ENCODE results near the gene TAGLN3. TPM values are rescaled to one million over a fixed set of nuclear protein-coding genes. Genes with fewer than 3 reads are reported as not detected.

The TAGLN3 gene
- polyA plus RNA-seq, 6 donors from 2014 or later, result not detected

DNA sequence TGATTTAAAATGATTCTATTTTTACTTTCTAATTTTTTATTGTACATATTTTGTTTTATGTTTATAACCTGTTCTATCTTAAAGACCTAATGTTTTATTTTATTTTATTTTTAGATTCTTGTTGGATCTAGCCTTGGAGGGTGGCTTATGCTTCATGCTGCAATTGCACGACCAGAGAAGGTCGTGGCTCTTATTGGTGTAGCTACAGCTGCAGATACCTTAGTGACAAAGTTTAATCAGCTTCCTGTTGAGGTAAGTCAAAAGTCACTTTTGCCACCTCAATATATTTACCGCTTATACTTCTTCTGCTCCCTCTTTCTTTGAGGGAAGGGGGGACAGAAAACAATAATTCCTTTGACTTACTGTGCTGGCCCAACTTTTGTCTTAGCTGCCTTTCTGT, 11.9 kb upstream of the TAGLN3 start:
- Mint-ChIP-seq H3K36me3 (peaks cover 15 to 18% of the 10 kb centered on the region in 2 donors), H3K9me3 (no peaks in the 10 kb centered on the region), H3K27me3 (no peaks in the 10 kb centered on the region), H3K27ac (peak overlapping the region in 3 of 6 donors; percentile 10 to 86 (median 80)), H3K4me3 (no peak overlapping the region), H3K4me1 (peaks cover 20 to 36% (median 25%) of the 10 kb centered on the region in 3 donors)
- no peak for DNase-seq
- ATAC-seq (ENCODE audit: low read depth in 2 of 2), result no peak

DNA sequence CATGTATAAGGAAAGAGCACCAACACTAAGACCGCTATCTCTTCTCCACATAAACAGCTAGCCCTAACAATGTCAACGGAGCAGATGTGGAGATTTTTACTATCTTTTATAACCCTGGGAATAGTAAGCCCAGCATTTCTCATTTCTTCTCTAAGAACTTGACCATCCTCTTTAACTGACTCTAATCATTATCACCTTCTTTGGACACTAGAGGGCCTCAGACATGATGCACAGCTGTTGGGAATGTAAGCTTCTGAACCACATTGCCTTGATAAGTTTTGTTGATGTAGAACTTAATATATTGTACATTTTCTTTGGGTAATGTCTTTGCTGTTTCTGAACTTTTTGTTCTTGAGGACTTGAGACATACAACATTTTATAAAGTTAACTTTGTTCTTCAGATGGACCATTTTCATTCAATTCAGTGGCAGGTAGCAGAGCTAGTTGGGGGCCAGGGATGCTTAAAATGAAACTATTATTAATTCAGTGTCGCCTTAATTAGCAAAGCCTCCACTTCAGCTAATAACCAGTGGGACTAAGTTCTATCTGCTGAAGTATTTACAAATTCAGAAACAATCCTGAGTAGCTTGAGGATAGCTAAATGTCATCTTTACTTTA, 9.6 kb upstream of the TAGLN3 start:
- Mint-ChIP-seq H3K9me3 (no peaks in the 10 kb centered on the region), H3K36me3 (peaks cover 18 to 25% of the 10 kb centered on the region in 2 donors), H3K27me3 (no peaks in the 10 kb centered on the region), H3K4me1 (peaks cover 13 to 23% (median 16%) of the 10 kb centered on the region in 3 donors), H3K4me3 (no peak overlapping the region), H3K27ac (no peak overlapping the region)
- DNase-seq (peak; percentile 26), ATAC-seq (ENCODE audit: low read depth in 2 of 2) (peak; percentile 72 to 86)

DNA sequence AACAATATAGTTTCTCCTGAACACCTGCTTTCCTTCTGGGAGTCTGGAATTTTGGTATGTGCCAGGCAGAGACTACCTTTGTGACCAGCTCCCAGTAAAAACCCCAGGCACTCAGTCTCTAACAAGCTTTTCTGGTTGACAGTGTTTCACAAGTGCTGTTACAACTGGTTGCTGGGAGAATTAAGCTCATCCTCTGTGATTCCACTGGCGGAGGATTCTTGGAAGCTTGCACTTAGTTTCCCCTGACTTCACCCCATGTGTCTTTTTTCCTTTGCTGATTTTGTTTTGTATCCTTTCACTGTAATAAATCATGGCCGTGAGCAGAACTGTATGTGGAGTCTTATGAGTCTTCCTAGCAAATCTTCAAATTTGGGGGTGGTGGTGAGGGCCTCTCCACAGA, 5.7 kb upstream of the TAGLN3 start:
- peaks cover 0 to 2% (median 0%) of the 10 kb centered on the region in 7 donors for H3K9me3 Mint-ChIP-seq
- H3K27me3 Mint-ChIP-seq, result peaks cover 7 to 9% (median 8%) of the 10 kb centered on the region in 3 donors
- ATAC-seq (ENCODE audit: low read depth in 2 of 2) (no peak), DNase-seq (no peak)
- peaks cover 4 to 6% (median 5%) of the 10 kb centered on the region in 3 donors for H3K4me1 Mint-ChIP-seq
- H3K36me3 Mint-ChIP-seq, result peaks cover 5 to 25% of the 10 kb centered on the region in 2 donors
- H3K27ac Mint-ChIP-seq, result no peak overlapping the region
- H3K4me3 Mint-ChIP-seq, result no peak overlapping the region

DNA sequence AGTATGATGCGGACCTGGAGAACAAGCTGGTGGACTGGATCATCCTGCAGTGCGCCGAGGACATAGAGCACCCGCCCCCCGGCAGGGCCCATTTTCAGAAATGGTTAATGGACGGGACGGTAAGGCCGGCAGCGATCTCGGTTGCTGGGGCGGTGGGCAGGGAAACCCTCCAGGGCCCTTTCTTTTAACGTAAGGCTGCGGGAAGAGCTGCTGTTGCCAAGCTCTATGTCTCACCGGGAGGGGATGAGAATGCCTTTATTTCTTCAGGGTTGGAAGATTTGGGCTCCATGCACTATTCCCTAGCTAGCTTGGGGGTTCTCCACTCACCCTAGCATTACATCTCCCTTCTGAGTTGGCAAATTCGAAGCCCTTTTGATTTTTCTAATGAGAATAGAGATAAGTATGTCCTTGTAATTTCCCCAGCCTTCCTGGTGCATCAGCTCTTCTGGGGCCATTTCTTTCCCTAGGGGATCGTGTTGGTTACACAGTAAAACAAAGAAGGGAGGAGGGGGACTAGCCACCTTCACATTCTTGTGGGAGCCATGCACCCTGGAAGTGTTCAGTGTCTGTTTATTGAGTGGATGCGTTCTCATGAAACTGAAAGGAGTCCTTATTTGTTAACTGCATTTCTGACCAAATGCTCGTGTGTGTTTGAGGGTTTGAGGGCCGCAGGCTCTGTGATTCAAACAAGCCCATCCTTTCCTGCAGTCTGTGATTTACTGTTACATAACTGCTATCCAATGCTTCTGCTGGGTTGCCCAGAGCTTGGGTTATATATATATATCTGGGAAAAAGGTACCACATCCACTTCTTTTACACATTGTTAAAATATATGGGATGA, 982 bp downstream of the TAGLN3 start:
- peaks cover 12 to 30% (median 18%) of the 10 kb centered on the region in 3 donors for H3K27me3 Mint-ChIP-seq
- H3K36me3 Mint-ChIP-seq, result no peaks in the 10 kb centered on the region
- DNase-seq (no peak), ATAC-seq (ENCODE audit: low read depth in 2 of 2) (no peak)
- H3K9me3 Mint-ChIP-seq, result peaks cover 0 to 2% (median 0%) of the 10 kb centered on the region in 7 donors
- peaks cover 11 to 26% (median 23%) of the 10 kb centered on the region in 3 donors for H3K4me1 Mint-ChIP-seq
- H3K4me3 Mint-ChIP-seq, result peak overlapping the region; percentile 82 to 95 (median 91)
- H3K27ac Mint-ChIP-seq, result peak overlapping the region in 1 of 6 donors; percentile 38

DNA sequence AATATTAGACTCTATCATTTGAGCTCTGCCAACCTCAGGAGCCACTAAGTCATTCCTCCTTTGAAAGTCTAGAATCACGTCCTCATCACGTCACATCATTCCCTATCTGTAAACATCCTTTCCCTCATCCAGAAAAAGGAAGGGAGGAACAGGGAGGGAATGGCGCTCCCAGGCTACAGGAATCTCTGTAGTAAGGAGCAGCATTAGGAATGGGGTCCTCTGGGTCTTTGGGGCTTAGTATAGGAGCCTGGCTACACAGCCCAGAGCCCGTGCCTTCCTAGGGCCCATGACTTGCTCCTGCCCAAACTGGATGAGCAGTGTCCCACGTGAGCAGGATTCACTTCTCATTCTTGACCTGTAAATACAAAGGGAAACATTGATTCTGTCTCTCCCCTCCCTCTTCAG, 1.6 kb downstream of the TAGLN3 start:
- H3K36me3 Mint-ChIP-seq, result peaks cover 0 to 3% of the 10 kb centered on the region in 2 donors
- peaks cover 11 to 26% (median 23%) of the 10 kb centered on the region in 3 donors for H3K4me1 Mint-ChIP-seq
- ATAC-seq (ENCODE audit: low read depth in 2 of 2) (no peak), DNase-seq (no peak)
- H3K27me3 Mint-ChIP-seq, result peaks cover 12 to 30% (median 18%) of the 10 kb centered on the region in 3 donors
- H3K27ac Mint-ChIP-seq, result no peak overlapping the region
- H3K4me3 Mint-ChIP-seq, result peak overlapping the region in 1 of 8 donors; percentile 90
- peaks cover 0 to 1% (median 0%) of the 10 kb centered on the region in 7 donors for H3K9me3 Mint-ChIP-seq

DNA sequence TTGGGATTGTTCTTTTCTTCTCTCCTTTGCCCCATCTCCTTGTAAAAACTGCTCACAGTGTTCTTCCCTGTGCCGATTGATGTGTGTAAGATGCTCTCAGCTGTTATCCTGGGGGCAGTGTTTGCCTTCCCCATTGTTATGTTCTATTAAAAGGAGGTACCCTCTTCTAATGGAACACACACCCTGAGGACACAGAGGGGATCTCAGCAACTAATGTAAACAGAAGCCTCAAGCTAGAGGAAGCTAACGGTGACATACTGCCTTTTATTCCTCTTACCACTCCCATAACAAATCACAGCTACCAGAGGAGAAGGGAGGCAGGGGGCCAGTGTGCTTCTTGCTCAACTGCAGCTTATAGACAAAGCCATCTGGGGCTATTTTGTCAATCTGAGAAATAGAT, 2.2 kb downstream of the TAGLN3 start:
- ATAC-seq (ENCODE audit: low read depth in 2 of 2) (no peak), DNase-seq (no peak)
- H3K4me3 Mint-ChIP-seq, result peak overlapping the region in 3 of 8 donors; percentile 0 to 13 (median 2)
- H3K36me3 Mint-ChIP-seq, result peaks cover 0 to 4% of the 10 kb centered on the region in 2 donors
- H3K9me3 Mint-ChIP-seq, result no peaks in the 10 kb centered on the region
- peaks cover 12 to 30% (median 18%) of the 10 kb centered on the region in 3 donors for H3K27me3 Mint-ChIP-seq
- no peak overlapping the region for H3K27ac Mint-ChIP-seq
- H3K4me1 Mint-ChIP-seq, result peaks cover 11 to 26% (median 23%) of the 10 kb centered on the region in 3 donors

DNA sequence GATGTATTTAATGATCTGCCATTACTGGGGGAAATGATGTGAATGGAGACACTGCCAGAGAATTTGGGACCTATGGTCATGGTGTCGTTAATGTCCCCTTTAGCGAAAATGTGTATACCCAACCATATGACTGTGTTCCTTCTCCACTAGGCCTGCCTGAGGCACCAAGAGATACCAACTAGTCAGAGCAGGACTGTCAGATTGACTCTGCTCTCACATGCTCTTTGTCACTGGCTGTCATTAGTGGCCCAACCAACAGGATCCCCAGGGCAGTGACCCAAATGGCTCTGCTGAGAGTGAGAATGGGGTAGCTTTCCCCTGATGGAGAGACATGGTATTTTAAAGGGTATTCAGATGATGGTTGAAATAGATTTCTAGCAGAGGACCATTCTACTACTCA, 2.8 kb downstream of the TAGLN3 start:
- Mint-ChIP-seq H3K9me3 (no peaks in the 10 kb centered on the region), H3K4me1 (peaks cover 11 to 26% (median 23%) of the 10 kb centered on the region in 3 donors), H3K36me3 (peaks cover 0 to 4% of the 10 kb centered on the region in 2 donors), H3K4me3 (peak overlapping the region in 1 of 8 donors; percentile 6), H3K27ac (no peak overlapping the region), H3K27me3 (peaks cover 12 to 30% (median 18%) of the 10 kb centered on the region in 3 donors)
- DNase-seq (no peak), ATAC-seq (ENCODE audit: low read depth in 2 of 2) (no peak)

DNA sequence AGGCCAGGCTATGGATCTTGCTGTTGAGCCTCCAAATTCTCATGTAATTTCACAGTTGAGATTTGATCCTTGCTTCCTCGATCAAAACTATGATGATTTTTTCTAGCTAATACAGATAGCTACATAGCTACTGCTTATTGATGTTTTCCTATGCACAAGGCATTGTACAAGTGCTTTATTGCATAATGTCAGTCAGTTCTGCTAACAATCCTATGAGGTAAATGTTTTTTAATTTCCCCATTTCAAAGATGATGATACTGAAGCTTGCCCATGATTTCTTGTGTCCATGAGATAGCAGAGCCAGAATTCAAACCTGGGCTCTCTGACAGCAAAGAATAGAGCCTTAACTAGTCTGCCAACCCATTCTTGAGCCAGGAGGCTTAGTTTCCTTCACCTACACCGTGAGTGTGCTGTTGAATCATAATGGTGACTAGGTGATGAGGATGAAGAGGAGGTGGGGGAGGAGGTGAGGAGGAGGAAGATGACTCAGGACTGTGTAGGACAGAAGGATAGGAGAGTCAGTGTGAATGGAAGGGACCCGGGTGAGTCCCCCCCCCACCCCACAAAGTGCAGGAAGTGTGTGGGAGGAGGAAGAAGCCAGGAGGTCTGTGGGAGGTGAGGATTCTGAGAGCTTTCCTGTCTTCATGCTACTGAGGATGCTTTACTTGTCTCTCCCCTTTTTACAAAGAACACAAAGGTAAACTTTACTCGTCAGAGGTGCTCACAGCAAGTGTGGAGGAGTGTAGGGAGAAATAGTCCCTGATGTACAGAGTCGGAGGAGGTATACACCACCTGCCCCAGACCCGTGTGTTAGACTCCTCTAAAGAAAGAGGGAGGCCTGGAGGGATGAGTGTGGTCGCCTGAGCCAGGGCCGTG, 3.6 kb downstream of the TAGLN3 start:
- no peak overlapping the region for H3K4me3 Mint-ChIP-seq
- no peak overlapping the region for H3K27ac Mint-ChIP-seq
- peaks cover 10 to 25% (median 12%) of the 10 kb centered on the region in 3 donors for H3K27me3 Mint-ChIP-seq
- H3K36me3 Mint-ChIP-seq, result peaks cover 0 to 4% of the 10 kb centered on the region in 2 donors
- DNase-seq, result no peak
- peaks cover 11 to 26% (median 23%) of the 10 kb centered on the region in 3 donors for H3K4me1 Mint-ChIP-seq
- no peaks in the 10 kb centered on the region for H3K9me3 Mint-ChIP-seq
- no peak for ATAC-seq (ENCODE audit: low read depth in 2 of 2)

DNA sequence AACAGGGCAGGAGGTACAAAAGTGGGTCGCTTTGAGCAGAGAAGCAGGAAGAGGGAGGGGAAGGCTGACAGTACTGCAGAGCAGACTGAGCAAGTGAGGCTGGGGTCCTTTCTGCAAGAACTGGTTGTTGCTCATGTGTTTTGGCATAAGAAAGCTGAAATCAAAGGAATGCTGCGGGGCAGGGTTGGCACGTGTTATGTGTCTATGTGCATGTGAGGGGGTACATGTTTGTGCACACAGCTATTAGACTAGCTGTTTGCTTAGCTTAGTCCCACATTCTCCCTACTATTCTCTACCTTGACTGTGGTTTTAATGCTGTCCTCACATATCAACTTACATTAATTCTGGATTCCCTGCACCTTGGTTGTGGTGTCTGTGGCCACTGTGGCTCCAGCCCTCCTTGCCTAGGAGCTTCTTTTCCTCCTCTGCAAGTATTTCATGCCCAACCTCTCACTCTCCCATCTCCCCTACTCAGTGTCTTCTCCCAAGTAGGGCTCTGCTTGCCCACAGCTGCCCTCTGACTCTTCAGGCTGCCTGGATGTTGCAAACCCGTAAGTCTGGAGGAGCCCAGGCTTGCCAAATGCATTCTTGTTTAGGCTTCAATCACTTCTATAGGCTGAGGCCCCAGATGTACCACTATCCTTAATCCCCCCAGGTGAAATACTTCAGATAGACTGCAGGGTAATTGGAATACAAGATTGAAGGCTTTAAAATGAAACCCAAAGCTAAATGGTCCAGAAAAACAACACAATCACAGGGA, 4.8 kb downstream of the TAGLN3 start:
- ATAC-seq (ENCODE audit: low read depth in 2 of 2), result no peak

DNA sequence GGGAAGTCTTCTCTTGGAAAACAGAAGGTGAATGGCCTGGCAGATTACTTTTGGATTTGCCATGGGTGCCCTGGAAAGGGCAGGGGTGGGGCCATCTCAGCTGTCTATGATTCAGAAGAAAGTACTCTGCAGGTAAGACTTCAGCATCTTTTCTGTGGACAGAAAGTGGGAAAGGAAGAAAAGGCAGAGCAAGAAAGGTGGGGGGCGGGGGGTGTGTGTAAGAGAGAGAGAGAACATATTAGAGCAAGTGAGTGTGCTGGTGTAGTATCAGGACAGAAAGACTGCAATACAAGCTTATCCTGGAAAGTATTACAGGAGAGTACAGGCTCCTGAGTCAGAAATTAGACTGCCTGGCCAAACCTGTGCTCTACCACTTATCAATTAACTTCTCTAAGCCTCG, 5.5 kb downstream of the TAGLN3 start:
- DNase-seq, result no peak
- Mint-ChIP-seq H3K9me3 (no peaks in the 10 kb centered on the region), H3K36me3 (peaks cover 0 to 4% of the 10 kb centered on the region in 2 donors), H3K4me1 (peaks cover 3 to 17% (median 14%) of the 10 kb centered on the region in 3 donors), H3K4me3 (no peak overlapping the region), H3K27ac (no peak overlapping the region), H3K27me3 (peaks cover 1 to 21% (median 9%) of the 10 kb centered on the region in 3 donors)
- no peak for ATAC-seq (ENCODE audit: low read depth in 2 of 2)

More for the DNA sequence above, 4.8 kb downstream of the TAGLN3 start:
- Mint-ChIP-seq H3K9me3 (no peaks in the 10 kb centered on the region), H3K4me1 (peaks cover 10 to 24% (median 21%) of the 10 kb centered on the region in 3 donors), H3K27ac (no peak overlapping the region), H3K4me3 (no peak overlapping the region), H3K36me3 (peaks cover 0 to 4% of the 10 kb centered on the region in 2 donors), H3K27me3 (peaks cover 5 to 23% (median 9%) of the 10 kb centered on the region in 3 donors)
- no peak for DNase-seq

DNA sequence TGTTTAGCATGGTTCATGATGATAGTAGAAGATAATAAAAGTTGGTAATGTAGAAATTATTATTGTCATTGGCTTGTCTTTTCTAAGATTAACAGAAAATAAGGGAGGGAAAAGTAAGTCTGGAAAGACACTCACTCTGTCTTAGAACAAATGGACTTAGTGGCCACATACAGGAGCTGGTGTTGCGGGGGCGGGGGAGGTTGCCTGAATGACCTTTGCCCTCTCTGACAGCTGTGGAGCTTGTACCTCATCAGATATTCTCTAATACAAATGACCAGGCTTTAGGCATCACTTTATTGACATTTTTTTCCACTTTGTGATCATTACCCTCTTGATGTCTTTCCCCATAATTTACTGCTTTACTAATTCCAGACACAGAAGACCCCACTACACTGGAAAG, 5.9 kb downstream of the TAGLN3 start:
- Mint-ChIP-seq H3K27me3 (peaks cover 0 to 17% (median 9%) of the 10 kb centered on the region in 3 donors), H3K4me1 (peaks cover 0 to 12% (median 9%) of the 10 kb centered on the region in 3 donors), H3K4me3 (no peak overlapping the region), H3K9me3 (no peaks in the 10 kb centered on the region), H3K36me3 (peaks cover 0 to 4% of the 10 kb centered on the region in 2 donors), H3K27ac (peak overlapping the region in 1 of 6 donors; percentile 4)
- ATAC-seq (ENCODE audit: low read depth in 2 of 2) (no peak), DNase-seq (no peak)

DNA sequence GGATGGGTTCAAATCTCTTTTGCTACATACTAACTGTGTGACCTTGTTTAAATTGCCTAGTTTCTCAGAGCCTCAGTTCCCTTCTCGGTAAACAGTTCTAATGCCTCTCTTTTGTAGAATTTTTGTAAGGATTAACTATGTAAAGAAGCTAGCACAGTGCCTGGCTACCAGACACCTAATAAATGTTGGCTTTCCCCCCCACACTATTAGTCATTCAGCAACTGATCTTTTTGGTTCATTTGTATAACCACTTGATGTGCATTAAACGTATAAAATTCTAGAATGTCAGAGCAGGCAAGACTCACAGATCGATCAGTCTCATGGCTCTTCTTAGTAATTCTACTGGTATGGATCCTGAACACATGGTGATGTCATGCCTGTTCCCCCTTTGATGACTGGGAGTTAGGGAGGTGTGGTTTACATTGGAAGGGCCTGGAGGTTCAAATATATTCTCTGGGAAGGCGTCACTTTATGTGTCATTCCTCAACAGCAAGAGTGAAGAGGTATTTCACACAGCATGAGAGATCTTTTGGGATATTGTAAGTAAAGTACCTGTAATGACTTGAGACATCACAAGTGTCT, 6.5 kb downstream of the TAGLN3 start:
- Mint-ChIP-seq H3K36me3 (peaks cover 0 to 4% of the 10 kb centered on the region in 2 donors), H3K27ac (peak overlapping the region in 1 of 6 donors; percentile 4), H3K27me3 (peaks cover 0 to 13% (median 9%) of the 10 kb centered on the region in 3 donors), H3K9me3 (no peaks in the 10 kb centered on the region), H3K4me3 (no peak overlapping the region), H3K4me1 (peaks cover 0 to 9% (median 6%) of the 10 kb centered on the region in 3 donors)
- DNase-seq (no peak), ATAC-seq (ENCODE audit: low read depth in 2 of 2) (no peak)
